OCI-LY7 (cell line): ENCODE data around the gene CHST6. TPM values are rescaled to one million over a fixed set of nuclear protein-coding genes. Genes with fewer than 3 reads are reported as not detected.
"Not testable (repeated sequence)": the region's sequence is repeated elsewhere in the genome, so short reads cannot be mapped to it uniquely, and the experiment has no call there.

Source experiments
- Bru-seq: library from RNA; stranded (reverse); fragments of 400-500 nt; gene quantifications from one replicate; lab custom pipeline; 2021; lab: Mats Ljungman, UMichigan
- BruChase-seq, 2 experiments: library from RNA; stranded (reverse); fragments of 400-500 nt; gene quantifications; one replicate each; lab custom pipeline; 2021; lab: Mats Ljungman, UMichigan
- BruUV-seq: library from RNA; stranded (reverse); fragments of 400-500 nt; replicated peaks from 2 replicates; lab custom pipeline; 2021; lab: Mats Ljungman, UMichigan
- CTCF ChIA-PET: fragments of 300-600 bp; sonication (Branson Sonifier 250); formaldehyde crosslinking; loops from one replicate; lab custom pipeline; 2022; ENCODE audit warnings: antibody characterized with exemption; ENCODE audit not compliant: unreplicated experiment; lab: Charles Lee
- POLR2A ChIA-PET: fragments of 300-600 bp; sonication (Branson Sonifier 250); formaldehyde crosslinking; loops from one replicate; lab custom pipeline; 2022; ENCODE audit warnings: antibody characterized with exemption; lab: Charles Lee
- DNase-seq: peaks from one replicate; pipeline ENCODE4 v3.0.0-alpha.2; 2015; ENCODE audit warnings: low spot score
- H2AFZ ChIP-seq: fragments of 200-600 bp; sonication (generic), shearing (Covaris generic); 2 replicates; pipeline ENCODE4 v1.6.1; 2014; ENCODE audit warnings: mild to moderate bottlenecking, antibody characterized with exemption, low read length, moderate library complexity
- H3K27ac ChIP-seq: fragments of 200-600 bp; sonication (generic); 2 replicates; pipeline ENCODE4 v1.5.1; 2014; ENCODE audit warnings: mixed run types, low read depth, mild to moderate bottlenecking, moderate library complexity, low read length, inconsistent platforms; ENCODE audit not compliant: poor library complexity, severe bottlenecking
- H3K36me3 ChIP-seq: fragments of 200-600 bp; sonication (generic); 2 replicates; pipeline ENCODE4 v1.6.1; 2014; ENCODE audit warnings: mild to moderate bottlenecking, antibody characterized with exemption, low read length, moderate library complexity, mixed read lengths; ENCODE audit not compliant: insufficient read depth
- H3K4me1 ChIP-seq: fragments of 200-600 bp; sonication (generic); 2 replicates; pipeline ENCODE4 v1.5.1; 2014; ENCODE audit warnings: mild to moderate bottlenecking, low read length; ENCODE audit not compliant: insufficient read depth, poor library complexity, severe bottlenecking
- H3K4me2 ChIP-seq: fragments of 200-600 bp; sonication (generic); 2 replicates; pipeline ENCODE4 v1.6.1; 2014; ENCODE audit warnings: mild to moderate bottlenecking, low read length
- H3K4me3 ChIP-seq: fragments of 200-600 bp; sonication (generic); 2 replicates; pipeline ENCODE4 v1.5.1; 2014; ENCODE audit warnings: mild to moderate bottlenecking, low read depth, low read length; ENCODE audit not compliant: poor library complexity, severe bottlenecking
- H3K79me2 ChIP-seq: fragments of 200-600 bp; sonication (generic); 2 replicates; pipeline ENCODE4 v1.6.1; 2016; ENCODE audit warnings: low read depth, mild to moderate bottlenecking, low read length, moderate library complexity, mixed read lengths; ENCODE audit not compliant: insufficient read depth
- H3K9me2 ChIP-seq: fragments of 200-600 bp; sonication (generic); 2 replicates; pipeline ENCODE4 v1.6.1; 2016; ENCODE audit warnings: mild to moderate bottlenecking, low read length, mixed read lengths; ENCODE audit not compliant: insufficient read depth
- H3K9me3 ChIP-seq: fragments of 200-600 bp; sonication (generic); 2 replicates; pipeline ENCODE4 v1.6.1; 2014; ENCODE audit warnings: mild to moderate bottlenecking, mixed run types, low read length, mixed read lengths
- H4K20me1 ChIP-seq: fragments of 200-600 bp; sonication (generic); 2 replicates; pipeline ENCODE4 v1.6.1; 2014; ENCODE audit warnings: mild to moderate bottlenecking, antibody characterized with exemption, low read length, moderate library complexity, mixed read lengths; ENCODE audit not compliant: insufficient read depth
- EZH2phosphoT487 ChIP-seq: fragments of 200-600 bp; sonication (generic); IDR thresholded peaks from 2 replicates; pipeline ENCODE4 v1.6.1; 2018; ENCODE audit warnings: low read depth, borderline replicate concordance, mild to moderate bottlenecking, mixed run types, antibody characterized with exemption, low read length, moderate library complexity, mixed read lengths
- intact Hi-C: fragments of 100-400 bp; cut with micrococcal nuclease; formaldehyde crosslinking; loops from one replicate; pipeline ENCODE4 v1.10.0; 2022; ENCODE audit not compliant: unreplicated experiment
- long read RNA-seq: library from polyadenylated mRNA; stranded (forward); transcript quantifications from one replicate; pipeline ENCODE4 v2.0.0, GENCODE V29; 2022
- total RNA-seq, 2 experiments: library from RNA; depleted of rRNA in 1 of 2; stranded (reverse); fragments of >200 nt in 1 of 2; shearing (Covaris generic) in 1 of 2; gene quantifications; 2 replicates each; pipeline ENCODE4 v1.2.3, GENCODE V29; 2014 to 2022
- TF ChIP-seq, protein P1 (sequence below): fragments of 200-600 bp; sonication (generic); conservative IDR thresholded peaks from 2 replicates; pipeline ENCODE4 v1.5.1; 2014; ENCODE audit warnings: mild to moderate bottlenecking, antibody characterized with exemption, low read length, moderate library complexity, mixed read lengths

CHST6 gene
- total RNA-seq (2014; rRNA removed; shearing (Covaris generic)) (0.06 TPM in 1 of 2 replicates, not detected in the other), total RNA-seq (2022) (0.13 TPM in 1 of 2 replicates, not detected in the other), Bru-seq, nascent RNA (not detected), BruChase-seq, experiment 1, labeled RNA remaining after a 6-hour chase (percentile 9 among the genes with signal in this experiment), BruChase-seq, experiment 2, labeled RNA remaining after a 2-hour chase (percentile 16 among the genes with signal in this experiment)
- long read RNA-seq, result 0 reads

DNA sequence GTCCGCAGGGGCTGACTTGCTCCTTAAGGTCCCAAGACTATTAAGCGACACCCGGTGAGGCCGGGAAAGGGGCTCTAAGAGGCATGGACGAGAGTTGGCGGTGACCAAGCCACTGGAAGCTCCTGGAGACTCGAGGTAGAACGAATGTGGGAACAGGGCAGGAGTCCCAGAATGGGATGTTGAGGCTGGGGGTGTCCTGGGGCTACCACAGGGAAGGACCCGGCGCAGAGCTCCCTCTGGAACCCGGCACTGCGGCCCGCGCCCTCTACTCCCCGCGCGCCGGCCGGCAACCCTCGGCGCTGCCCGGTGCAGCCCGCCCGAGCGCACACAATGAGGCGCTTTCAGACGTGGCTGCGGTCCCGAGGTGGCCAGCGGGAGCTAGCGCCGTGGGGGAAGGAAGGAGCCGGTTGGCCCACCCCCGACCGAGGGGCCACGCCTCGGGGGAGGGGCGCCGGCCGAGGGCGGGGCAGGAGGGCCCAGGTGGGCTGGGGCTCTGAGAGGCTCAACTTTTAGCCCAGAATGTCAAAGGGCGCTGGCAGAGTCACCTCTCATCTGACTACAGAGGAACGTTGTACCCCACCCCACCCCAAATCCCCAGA is at the start of gene CHST6:
Gene CHST6, minus strand, starts transcription at position 366 of the 599 bp plus-strand sequence. CDS start 15,613 bp downstream, outside the sequence.
- TF ChIP-seq, protein P1, sequence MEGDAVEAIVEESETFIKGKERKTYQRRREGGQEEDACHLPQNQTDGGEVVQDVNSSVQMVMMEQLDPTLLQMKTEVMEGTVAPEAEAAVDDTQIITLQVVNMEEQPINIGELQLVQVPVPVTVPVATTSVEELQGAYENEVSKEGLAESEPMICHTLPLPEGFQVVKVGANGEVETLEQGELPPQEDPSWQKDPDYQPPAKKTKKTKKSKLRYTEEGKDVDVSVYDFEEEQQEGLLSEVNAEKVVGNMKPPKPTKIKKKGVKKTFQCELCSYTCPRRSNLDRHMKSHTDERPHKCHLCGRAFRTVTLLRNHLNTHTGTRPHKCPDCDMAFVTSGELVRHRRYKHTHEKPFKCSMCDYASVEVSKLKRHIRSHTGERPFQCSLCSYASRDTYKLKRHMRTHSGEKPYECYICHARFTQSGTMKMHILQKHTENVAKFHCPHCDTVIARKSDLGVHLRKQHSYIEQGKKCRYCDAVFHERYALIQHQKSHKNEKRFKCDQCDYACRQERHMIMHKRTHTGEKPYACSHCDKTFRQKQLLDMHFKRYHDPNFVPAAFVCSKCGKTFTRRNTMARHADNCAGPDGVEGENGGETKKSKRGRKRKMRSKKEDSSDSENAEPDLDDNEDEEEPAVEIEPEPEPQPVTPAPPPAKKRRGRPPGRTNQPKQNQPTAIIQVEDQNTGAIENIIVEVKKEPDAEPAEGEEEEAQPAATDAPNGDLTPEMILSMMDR, result no peak
- TF ChIP-seq EZH2phosphoT487, result no peak
- Histone ChIP-seq H3K4me1 (no peaks in the 10 kb centered on the region), H3K36me3 (no peaks in the 10 kb centered on the region), H3K9me3 (no peaks in the 10 kb centered on the region), H3K4me2 (peak within 1 kb of the TSS; percentile 16; the same call in 1 of the 2 replicates), H2AFZ (no peak within 1 kb of the TSS), H3K79me2 (no peaks in the 10 kb centered on the region), H3K4me3 (no peak within 1 kb of the TSS), H4K20me1 (no peaks in the 10 kb centered on the region), H3K9me2 (no peaks in the 10 kb centered on the region), H3K27ac (no peak within 1 kb of the TSS)
- POLR2A ChIA-PET, result interaction anchor here (1.2 kb wide), 1 partner anchor 126 kb away, joined by 3 read pairs; no protein-coding TSS in a partner anchor
- BruUV-seq, result no TSS peak
- no peak for DNase-seq
- intact Hi-C loops, result no loop called here
- CTCF ChIA-PET, result no interaction called here

DNA sequence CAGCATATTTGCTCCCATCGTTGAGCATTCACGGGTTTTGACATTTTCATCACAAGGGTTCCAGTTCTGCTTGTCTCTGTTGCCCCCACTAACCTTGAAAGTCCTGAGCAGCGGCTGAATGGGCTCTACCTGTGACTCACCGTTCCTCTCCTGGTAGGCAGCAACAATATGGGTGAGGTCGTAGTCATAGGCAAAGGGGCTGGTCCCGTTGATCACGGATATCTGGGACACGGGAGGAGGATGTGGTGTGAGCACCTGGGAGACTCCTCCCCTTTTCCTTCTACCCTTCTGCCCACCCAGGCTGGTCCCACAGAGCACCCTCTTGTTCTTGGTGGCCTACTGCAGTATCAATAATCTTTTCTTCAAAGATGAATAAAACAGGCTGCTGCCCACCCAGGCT is 47.2 kb upstream of the CHST6 start:
- H3K79me2 ChIP-seq, CTCF ChIA-PET, POLR2A ChIA-PET: not testable (repeated sequence)

DNA sequence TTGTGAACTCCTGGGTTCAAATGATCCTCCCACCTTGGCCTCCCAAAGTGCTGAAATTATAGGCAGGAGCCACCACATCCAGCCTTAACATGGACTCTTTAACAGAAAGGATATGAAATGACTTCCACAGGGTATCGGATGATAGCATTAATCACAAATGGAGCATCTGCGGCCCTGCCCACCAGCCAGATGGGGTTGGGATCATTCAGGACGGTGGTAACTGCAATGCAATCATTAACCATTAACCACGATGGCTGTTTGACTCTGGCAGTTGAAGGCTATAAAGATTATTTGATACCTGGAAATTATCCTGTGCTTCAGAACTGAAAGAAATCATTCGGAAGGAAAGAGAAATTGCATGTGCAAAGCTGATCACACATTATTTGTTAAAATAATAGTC is 46.0 kb upstream of the CHST6 start:
- no peaks in the 10 kb centered on the region for H3K9me2 ChIP-seq
- TF ChIP-seq, protein P1, result no peak
- no peak for TF ChIP-seq EZH2phosphoT487
- no peak overlapping the region for H3K27ac ChIP-seq
- H2AFZ ChIP-seq, result no peak overlapping the region
- DNase-seq, result no peak
- no peak overlapping the region for H3K4me3 ChIP-seq
- ChIA-PET POLR2A (interaction anchor here (0.6 kb wide), 1 partner anchor 282 kb away, joined by 4 read pairs; no protein-coding TSS in a partner anchor), CTCF (no interaction called here)
- no peak overlapping the region for H3K4me2 ChIP-seq
- no peaks in the 10 kb centered on the region for H3K4me1 ChIP-seq
- no peaks in the 10 kb centered on the region for H3K79me2 ChIP-seq
- intact Hi-C loops, result no loop called here
- BruUV-seq, result no TSS peak
- no peaks in the 10 kb centered on the region for H4K20me1 ChIP-seq
- H3K9me3 ChIP-seq, result no peaks in the 10 kb centered on the region
- H3K36me3 ChIP-seq, result no peaks in the 10 kb centered on the region; the same call in 1 of the 2 replicates

More for the DNA sequence above, 47.2 kb upstream of the CHST6 start:
- intact Hi-C loops, H3K9me2 ChIP-seq, H3K4me1 ChIP-seq, H2AFZ ChIP-seq, H4K20me1 ChIP-seq, DNase-seq, H3K36me3 ChIP-seq, H3K4me2 ChIP-seq, H3K9me3 ChIP-seq, H3K27ac ChIP-seq, H3K4me3 ChIP-seq, BruUV-seq: not testable (repeated sequence)

DNA sequence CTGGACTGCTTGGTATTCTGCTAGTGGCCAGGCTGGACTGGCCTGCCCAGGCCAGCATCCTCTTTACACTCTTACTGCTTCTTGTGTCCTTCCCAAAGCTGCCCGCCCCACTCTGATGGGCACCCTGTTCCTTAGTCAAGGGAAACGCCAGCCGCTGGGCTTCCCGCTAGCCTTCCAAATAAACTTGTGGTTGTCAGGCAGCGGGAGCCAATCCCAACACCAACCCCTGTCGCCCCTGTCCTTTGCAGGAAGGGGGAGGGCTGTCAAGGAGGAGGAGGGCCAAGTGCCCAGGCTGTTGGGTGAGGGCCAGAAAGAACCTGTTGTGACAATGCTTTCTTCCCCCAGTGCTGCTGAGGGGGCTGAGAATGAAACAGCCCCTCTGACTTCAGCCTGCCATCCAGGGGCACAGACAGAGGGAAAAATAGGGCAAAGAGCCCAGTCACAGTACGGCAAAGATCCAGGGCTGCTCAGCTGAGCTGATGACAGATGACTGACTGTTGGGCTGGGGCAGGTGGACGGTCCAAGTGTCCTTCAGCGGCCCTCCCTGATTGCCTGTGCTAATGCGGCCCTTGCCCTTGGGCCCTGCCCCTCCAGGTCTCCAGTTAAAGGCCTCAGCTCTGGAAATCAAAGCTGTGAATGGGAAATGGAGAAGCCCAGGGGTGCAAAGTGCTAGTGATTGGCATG is 43.8 kb upstream of the CHST6 start:
- CTCF ChIA-PET, H3K36me3 ChIP-seq, intact Hi-C loops: not testable (repeated sequence)

More for the DNA sequence above, 43.8 kb upstream of the CHST6 start:
- DNase-seq, H3K9me3 ChIP-seq, BruUV-seq, H2AFZ ChIP-seq, H3K4me1 ChIP-seq, H3K4me2 ChIP-seq, H3K4me3 ChIP-seq, H4K20me1 ChIP-seq, H3K27ac ChIP-seq, H3K9me2 ChIP-seq, H3K79me2 ChIP-seq: not testable (repeated sequence)
- POLR2A ChIA-PET, result interaction anchor here (0.7 kb wide), 1 partner anchor 640 kb away, joined by 3 read pairs; no protein-coding TSS in a partner anchor
